NCI-H460 (cell line): ENCODE results near the gene AMPH. TPM values are rescaled to one million over a fixed set of nuclear protein-coding genes. Genes with fewer than 3 reads are reported as not detected.

Experiments
- DNase-seq: peaks from one replicate; pipeline ENCODE4 v3.0.0-alpha.2; 2016; ENCODE audit warnings: low read depth; ENCODE audit errors: extremely low read depth
- total RNA-seq: library from RNA; depleted of rRNA; stranded (reverse); fragments of >200 nt; shearing (Covaris generic); gene quantifications from 2 replicates; pipeline ENCODE4 v1.2.3, GENCODE V29; 2014

Gene AMPH
- total RNA-seq, 1 experiment from 2014 or later, result not detected

- no peak for DNase-seq
Observed at GRCh38 chr7:38548605-38549004, 82.6 kb downstream of the AMPH start.

- no peak for DNase-seq
Observed at GRCh38 chr7:38546763-38547162, 84.4 kb downstream of the AMPH start.

GRCh38 chr7:38545977-38546376 is 85.2 kb downstream of the AMPH start:
- DNase-seq, result no peak

GRCh38 chr7:38542156-38542555 is 89.0 kb downstream of the AMPH start:
- no peak for DNase-seq

- no peak for DNase-seq
Observed at GRCh38 chr7:38541440-38541839, 89.7 kb downstream of the AMPH start.

- DNase-seq, result no peak
Observed at GRCh38 chr7:38539477-38540081, 91.6 kb downstream of the AMPH start.

GRCh38 chr7:38535073-38535472 is 96.1 kb downstream of the AMPH start:
- no peak for DNase-seq

- no peak for DNase-seq
Observed at GRCh38 chr7:38525857-38526256, 105.3 kb downstream of the AMPH start.

- DNase-seq, result no peak
Observed at GRCh38 chr7:38524786-38525185, 106.4 kb downstream of the AMPH start.

GRCh38 chr7:38520741-38521140 is 110.4 kb downstream of the AMPH start:
- DNase-seq, result no peak

GRCh38 chr7:38518541-38518940 is 112.6 kb downstream of the AMPH start:
- DNase-seq, result no peak

GRCh38 chr7:38512704-38513103 is 118.5 kb downstream of the AMPH start:
- no peak for DNase-seq

GRCh38 chr7:38512291-38512690 is 118.9 kb downstream of the AMPH start:
- no peak for DNase-seq

GRCh38 chr7:38507384-38507783 is 123.8 kb downstream of the AMPH start:
- DNase-seq, result no peak

GRCh38 chr7:38506756-38507155 is 124.4 kb downstream of the AMPH start:
- DNase-seq, result no peak

- no peak for DNase-seq
Observed at GRCh38 chr7:38506004-38506403, 125.2 kb downstream of the AMPH start.

GRCh38 chr7:38504684-38505083 is 126.5 kb downstream of the AMPH start:
- no peak for DNase-seq

GRCh38 chr7:38502848-38503247 is 128.3 kb downstream of the AMPH start:
- no peak for DNase-seq

GRCh38 chr7:38502289-38502688 is 128.9 kb downstream of the AMPH start:
- no peak for DNase-seq

- no peak for DNase-seq
Observed at GRCh38 chr7:38492010-38492409, 139.2 kb downstream of the AMPH start.

GRCh38 chr7:38482521-38482920 is 148.7 kb downstream of the AMPH start:
- DNase-seq, result no peak

- DNase-seq, result no peak
Observed at GRCh38 chr7:38481401-38481800, 149.8 kb downstream of the AMPH start.

- DNase-seq, result no peak
Observed at GRCh38 chr7:38478404-38478803, 152.8 kb downstream of the AMPH start.
